Stimulated activated CD8-positive, alpha-beta memory T cell treated with anti-CD3 and anti-CD28 coated beads, Interleukin-7, amount 100 ng/mL, for 24 hours (primary cell): ENCODE results near the gene C3orf52.

Experiments
- DNase-seq: peaks from one replicate; pipeline ENCODE4 v3.0.0-alpha.2; 2020; ENCODE audit warnings: low read depth

C3orf52 gene

DNA sequence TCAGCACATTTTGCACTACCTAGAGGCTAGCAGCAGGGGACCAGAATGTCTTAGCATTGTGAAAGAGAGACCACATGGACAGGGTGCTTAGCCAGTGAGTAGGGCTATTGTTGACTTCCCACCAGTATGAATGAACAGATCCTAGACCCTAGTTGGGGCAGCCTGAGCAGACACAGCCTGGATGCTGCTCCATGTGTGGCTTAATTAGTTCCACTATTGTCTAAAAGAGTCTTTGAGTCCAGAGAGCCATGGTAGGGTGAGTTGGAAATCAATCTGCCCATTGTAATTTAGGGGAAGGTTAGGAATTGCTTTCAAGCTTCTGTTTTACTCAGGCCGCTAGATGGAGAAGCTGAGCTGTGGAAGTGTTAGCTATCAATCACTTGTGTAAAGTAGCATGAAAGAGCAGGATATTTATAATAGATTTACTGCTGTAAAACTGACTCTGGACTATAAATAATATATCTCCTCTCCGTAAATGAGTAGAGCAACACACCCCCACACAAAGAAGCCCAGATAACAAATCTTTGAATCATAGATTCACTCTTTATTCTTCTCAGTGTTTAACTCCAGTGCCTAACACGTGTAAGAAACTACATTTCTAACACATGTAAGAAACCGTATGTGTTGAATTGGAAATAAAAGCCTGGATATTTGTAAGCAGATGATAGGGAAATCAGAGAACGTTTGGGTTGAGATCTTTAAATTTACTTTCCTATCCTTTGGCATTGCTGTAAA, 50.9 kb downstream of the C3orf52 start:
- no peak for DNase-seq

- DNase-seq, result no peak
These were observed 51.6 kb downstream of the C3orf52 start for GRCh38 chr3:112137781-112138180.

DNA sequence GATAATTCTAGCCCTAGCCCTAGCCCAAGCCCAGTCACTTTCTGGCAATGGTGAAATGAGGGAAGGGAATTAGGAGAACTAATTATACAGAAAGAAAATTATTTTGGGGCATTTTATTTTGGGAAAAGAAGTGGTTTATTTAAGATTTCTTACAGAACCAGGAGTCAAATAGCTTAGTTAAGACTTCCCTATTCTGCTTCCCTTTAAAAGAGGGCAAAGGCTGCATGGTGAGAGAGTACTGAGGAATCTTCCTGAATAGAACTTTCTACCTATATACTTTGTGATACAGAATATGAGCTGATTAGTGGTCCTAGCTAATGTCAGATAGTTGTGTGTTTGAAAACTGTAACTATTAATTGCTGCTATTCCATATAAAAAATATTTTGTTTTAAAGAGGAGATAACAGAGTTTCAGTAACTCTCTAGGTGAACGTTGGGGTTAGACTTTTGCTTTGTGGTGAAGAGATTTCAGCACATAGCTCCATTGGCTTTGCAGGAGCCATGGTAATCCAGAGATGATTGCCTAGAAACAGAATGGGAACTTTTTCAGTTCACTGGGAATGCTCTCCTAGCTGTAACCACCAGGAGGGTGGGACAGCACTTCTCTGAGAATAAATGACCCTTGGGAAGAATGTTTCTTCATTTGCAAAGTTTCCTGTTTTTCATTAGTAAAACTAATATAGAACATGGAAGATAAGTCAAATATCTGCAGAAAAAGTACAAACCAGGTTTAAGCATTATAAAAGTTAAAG, 52.2 kb downstream of the C3orf52 start:
- DNase-seq, result no peak

DNA sequence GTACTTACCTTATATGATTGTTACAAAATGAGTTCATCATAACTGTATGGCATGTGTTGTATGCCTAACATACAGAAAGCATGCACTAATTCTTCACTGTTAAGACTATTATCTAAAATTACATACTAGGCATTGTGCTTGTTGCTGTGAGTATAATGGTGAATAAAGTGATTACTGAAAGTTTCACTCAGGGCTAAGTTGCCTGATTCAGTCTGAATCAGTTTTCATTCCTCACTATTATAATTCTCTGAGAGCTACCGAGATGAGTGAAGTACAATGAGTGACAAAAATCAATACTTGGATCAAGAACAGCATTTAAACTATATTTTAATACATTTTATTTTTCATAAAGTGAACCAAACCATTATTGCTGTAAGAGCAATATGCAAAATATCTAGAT, 54.4 kb downstream of the C3orf52 start:
- no peak for DNase-seq

DNA sequence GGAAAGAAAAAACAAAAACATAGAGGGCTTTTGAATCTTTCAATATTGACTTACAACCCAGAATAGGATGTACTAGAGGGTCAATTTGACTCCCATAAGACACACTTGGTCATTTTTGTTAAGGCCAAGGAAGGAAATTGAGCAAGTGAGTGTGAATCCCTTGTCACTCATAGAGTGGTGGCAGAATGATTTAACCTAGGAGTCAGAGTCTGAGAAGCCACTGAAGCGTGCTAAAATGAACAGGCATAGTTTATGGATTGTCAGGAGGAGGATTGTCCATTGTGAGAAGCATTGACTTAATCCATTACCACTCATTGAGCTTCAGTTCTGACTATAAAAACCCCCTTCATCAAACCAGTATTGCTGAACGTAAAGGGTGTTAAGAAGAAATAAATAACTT, 55.1 kb downstream of the C3orf52 start:
- DNase-seq, result no peak

DNA sequence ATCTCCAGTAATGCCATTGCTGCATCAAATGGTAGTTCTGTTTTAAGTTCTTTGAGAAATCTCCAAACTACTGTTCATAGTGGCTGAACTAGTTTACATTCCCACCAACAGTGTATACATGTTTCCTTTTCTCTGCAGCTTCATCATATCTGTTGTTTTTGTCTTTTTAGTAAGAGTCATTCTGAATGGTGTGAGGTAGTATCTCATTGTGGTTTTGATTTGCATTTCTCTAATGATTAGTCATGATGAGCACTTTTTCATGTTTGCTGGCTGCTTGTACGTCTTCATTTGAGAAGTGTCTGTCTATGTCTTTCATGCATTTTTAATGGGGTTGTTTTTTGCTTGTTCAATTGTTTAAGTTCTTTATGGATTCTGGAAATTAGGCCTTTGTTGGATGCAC, 57.1 kb downstream of the C3orf52 start:
- DNase-seq, result no peak

- no peak for DNase-seq
These were observed 57.5 kb downstream of the C3orf52 start for GRCh38 chr3:112143689-112144088.

- DNase-seq, result no peak
These were observed 62.9 kb downstream of the C3orf52 start for GRCh38 chr3:112149136-112149535.

- no peak for DNase-seq
These were observed 81.6 kb downstream of the C3orf52 start for GRCh38 chr3:112167758-112168157.
